Measurements from ENCODE around the gene TOX2.
A peak's percentile ranks its signal among the peaks of the same experiment; 100 is the strongest.

Gene TOX2

DNA sequence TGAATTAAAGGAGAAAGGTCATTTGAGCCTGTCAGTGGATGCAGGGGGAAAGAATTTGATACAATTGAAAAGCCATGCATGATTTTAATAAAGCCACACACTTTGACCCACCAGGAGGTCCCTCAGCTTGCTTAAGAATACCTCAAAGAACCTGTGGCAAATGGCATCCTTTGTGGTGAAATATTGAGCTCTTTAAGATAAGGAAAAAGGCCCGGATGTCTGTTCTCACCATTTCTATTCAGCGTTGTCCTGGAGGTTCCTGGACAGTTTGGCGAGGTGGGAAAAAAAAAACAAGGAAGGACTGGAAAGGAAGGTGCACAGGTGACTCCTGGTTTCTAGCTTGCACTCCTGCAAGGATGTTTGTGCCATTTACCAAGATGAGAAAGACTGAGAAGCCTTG lies 91.0 kb downstream of the TOX2 start:
- DNase-seq = no peak

DNA sequence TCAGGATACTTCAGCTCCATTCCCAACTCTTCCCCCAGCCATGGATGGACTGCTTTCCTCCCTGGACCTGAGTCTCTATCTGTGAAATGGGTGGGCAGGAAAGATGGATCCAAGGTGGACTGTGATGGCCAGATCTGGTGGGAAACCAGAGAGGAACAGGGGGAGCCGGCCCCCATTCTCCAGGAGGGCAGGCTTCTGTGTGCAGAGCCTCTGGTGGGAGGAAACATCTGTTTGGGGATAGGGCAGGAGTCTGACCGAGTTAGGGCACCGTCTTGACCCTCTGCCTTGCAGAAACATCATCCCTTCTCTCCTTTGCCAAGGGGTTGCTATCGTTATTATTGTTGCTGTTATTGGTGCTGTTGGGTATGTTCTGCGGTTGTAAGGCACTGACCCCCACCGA lies 91.5 kb downstream of the TOX2 start:
- DNase-seq = no peak

DNA sequence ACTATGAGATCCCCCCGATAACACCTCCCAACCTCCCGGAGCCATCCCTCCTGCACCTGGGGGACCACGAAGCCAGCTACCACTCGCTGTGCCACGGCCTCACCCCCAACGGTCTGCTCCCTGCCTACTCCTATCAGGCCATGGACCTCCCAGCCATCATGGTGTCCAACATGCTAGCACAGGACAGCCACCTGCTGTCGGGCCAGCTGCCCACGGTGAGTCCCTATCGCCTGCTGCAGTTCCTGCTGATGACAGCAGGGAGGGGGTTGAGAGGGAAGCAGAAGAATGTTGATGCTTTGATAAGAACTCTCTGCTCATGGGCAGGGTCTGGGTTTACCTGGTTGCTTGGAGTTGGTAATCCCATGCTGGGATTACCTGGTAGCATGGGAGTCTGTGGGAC lies 91.9 kb downstream of the TOX2 start:
- DNase-seq = no peak

DNA sequence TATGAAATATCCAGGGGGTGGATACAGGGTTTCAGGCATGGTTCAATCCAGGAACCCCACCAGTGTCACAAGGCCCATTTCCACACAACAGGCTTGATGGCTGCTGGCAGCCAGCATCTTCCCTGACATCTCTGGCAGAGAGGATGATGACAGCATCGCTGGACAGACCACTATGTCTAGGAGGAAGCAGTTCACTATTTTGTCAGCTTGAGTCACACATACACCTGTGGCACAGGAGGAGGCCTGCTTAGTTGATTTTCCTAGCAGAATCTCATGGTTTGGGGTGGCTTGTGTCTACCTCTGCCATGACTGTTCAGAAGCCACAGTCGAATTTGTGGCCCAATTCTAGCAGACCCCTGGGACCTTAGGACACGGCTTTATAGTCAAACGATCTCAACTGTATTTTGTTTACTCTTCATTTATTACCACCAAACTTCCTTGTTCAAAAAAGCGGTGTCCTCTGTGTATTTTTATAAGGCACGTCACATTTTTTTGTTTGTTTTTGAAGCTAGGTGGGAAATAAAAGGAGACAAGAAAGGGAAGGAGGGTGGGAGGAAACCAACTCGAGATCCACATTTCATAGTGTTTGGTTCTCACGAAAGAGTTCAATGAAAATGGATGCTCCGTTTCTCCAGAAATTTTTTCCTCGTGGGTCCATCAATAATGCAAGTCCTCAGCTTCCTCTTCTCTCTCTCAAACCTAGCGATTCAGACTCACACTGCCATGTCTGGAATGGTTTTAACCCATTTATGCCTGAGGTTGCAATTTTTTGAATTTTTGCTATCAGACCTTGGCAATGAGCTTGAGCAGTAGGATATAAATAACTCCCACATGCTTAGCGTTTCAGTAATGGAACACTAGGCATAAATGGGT lies 94.4 kb downstream of the TOX2 start:
- DNase-seq = no peak

DNA sequence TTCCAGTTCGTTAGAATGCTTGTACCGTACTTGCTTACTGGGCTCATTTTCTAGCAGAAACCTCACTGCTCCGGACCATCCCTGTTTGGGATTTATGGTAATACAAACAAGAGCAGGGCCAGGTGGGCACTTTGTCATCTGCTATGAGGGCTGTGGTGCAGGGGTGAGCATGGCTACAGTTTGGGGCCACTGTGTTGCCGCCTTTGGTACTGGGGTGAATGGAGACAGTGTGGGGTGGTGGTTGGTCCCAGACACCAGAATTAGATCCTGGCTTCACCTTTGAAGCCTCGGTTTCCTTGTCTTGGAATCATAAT lies 95.0 kb downstream of the TOX2 start:
- DNase-seq = no peak

DNA sequence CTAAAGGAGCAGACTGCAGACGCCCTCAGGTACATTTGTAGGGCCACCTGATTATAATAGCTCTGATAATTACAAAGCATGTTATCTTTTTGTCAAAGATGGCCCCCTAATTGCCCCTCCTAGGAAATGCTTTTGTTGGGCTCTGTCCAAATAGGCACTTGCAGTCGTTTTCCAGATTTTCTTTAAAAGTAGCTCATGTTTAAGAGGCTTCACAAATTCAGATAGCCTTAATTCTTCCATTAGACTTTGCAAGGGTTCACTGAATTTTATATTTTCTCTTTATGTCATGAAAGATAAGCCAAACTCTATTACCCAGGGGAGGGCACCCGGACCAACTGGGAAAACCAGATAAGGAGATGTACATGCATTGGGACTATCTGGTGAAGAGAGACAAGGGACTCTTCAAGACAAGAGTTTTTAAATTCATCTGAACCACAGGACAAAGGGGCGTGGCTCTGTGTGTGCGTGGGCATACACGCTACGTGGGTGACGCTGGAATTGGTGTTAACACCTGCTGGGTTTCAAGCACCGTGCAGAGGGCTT lies 95.6 kb downstream of the TOX2 start:
- no peak for DNase-seq

DNA sequence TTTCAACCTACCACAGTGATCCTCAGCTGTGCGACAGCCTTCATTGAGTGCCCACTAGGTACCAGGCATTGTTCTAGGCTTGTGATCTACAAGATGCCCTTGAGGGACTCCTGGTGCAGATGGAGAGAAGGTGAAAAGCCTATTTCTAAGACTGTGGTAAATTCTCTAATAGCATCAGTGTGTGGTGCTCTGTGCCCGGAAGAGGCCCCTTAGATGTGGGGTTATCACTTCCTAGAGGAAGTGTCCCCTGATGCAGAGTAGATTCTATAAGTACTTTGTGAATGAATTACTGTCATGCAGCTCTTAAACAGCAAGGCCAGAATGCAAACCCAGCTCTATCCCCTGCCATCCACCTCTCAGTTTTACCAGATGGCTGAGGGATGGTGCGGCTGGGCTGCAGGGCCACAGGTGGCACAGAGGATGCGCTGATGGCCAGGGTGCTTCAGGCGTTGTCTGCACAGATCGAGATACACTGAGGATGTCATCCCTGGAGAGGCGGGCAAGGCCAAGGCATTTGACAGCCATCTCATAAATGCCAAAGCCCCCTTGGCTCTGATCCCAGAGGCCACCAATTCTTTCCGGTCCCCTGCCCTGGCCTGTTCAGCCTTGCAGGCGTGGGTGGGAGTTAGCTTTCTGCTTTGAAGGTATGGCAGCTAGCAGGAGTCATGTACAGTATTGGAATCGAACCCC lies 96.7 kb downstream of the TOX2 start:
- no peak for DNase-seq

DNA sequence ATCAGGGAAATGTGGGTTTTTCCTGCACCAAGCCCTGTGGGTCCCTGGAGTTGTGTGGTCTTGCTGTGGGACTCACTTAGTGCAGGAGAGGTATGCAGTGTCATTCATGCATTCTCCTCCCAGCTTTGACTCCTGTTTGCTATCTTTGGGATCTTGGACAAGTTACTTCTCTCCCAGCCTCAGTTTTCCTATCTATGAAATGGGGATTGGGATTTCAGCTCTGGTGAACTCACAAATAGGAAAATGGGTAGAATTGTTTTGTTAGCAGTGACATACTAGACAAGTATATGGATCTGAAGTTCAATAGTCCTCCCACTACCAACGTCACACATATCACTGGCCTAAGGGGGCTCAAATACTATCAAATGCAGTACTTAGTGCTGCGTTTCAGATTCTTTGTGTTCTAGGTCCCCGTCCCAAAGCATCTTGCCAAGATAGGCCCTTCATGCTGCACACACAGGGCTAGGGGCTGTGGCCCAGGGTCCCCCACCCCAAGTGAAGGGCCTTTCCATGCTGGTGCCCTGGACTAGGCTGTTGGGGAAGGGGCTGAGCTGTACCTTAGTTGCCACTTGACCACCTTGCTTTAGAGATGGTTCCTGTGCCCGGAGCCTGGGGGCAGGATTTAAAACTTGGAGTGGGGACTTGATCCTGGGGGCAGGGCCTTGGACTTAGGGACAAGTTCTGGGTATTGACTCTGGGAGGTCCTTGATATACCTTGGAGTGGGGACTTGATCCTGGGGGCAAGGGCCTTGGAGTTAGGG lies 98.0 kb downstream of the TOX2 start:
- no peak for DNase-seq

DNA sequence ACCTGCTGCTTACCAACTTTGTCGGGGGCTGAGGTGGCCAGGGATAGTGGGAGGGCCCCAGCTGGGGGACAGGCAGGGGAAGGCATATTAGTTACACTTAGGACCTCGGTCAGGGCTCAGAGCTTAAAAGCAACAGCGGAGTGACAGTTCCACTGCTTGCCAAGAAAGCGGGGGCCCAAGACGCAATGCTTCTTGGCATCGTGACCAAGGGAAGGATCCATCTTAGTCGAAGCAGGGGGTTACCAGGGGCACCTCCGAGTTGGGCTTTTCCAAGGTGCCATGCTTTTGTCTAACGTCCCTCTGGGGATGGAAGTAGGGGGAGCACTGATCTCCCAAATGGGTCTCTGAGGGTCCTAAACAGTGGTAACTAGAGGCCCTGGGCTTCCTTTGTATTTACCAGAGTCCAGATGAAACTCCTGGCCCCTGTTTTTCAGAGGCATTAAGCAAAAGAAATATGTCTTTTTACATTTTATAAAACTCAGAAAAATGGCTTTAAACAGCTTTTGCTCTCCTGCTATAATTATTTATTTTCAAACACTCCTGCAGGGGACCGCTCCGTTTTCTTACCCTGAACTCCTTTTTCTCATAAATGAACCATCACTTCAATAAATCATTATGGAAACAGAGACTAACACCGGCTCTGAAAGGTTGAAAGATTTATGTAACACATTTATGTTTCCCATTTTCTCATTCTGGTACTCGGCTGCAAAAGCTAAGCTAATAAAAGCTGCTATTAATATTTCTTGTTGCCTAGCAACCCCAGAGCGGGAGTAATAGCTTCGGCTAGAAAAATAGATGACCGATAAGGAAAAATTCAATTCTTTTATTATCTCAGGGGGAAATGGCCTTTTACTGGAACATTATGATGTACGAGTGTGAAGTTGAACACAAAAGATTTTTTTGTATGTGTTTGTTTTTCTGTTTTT lies 100.4 kb downstream of the TOX2 start:
- DNase-seq = no peak

DNA sequence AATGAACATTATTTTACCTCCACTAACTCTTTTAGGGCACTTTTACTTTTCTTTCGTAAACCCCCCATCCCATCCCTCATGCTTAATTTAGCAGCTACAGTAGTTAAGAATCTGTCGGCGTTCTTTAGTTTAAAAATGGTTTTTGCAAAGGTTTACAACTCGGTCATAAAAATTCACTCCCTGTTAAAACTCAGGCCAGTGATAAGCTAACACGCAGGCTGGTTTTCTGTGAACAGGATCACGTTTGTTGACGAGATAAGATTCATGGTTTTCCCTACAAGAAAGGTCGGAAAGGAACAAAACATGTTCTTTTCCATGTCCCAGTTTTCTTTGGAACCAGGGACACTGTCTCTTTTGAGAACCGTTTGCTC lies 101.1 kb downstream of the TOX2 start:
- no peak for DNase-seq

DNA sequence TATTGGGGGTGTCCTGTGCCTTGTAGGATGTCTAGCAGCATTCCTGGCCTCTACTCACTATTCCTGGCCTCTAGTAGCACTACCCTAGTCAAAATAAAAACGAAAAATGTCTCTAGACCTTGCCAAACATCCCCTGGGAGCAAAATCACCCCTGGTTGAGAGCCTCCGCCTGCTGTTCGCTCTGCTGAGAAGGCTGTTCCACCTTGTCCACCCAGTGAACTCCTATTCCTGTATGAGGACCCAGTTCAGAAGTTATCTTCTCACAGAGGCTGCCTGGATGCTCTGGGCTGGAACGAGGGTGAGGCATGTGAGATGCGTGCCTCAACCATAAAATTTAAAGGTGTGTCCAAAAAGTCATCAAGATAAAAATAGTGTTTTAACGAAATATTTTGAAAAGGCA lies 101.9 kb downstream of the TOX2 start:
- DNase-seq = no peak

DNA sequence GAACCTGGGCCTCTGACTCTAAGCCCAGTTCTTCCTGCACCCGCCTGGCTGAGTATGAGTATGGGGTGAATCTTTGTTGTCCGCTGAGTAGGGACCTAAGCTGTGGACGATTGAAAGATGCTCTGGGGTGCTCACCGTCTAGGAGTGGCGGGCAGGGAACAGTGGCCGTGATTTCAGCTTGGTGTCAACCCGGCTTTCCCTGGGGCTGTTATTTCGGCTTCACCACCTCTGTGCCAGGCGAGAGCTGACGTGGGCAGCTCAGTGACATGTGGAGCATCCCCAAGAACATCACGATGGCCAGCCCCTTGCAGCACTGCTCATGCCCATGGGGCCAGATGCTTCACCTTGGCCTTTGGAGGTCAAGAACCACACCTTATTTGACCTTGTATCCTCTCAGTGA lies 102.6 kb downstream of the TOX2 start:
- DNase-seq = no peak

DNA sequence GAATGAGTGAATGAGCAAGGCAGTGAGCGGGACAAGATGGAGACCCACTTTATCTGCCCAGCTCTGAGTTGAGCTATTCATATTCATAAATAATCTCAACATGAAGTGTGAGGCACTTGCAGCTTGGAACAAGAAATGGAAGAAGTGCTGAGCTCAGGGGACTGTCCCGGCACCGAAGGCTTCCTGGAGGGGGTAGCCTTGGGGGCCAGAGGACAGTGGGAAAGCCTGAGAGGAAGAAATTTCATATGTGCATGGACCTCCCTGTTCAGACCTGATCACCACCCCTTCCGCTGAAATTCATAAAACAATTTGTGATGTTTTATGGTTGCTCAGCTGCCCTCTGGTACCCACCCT lies 103.2 kb downstream of the TOX2 start:
- DNase-seq = no peak

DNA sequence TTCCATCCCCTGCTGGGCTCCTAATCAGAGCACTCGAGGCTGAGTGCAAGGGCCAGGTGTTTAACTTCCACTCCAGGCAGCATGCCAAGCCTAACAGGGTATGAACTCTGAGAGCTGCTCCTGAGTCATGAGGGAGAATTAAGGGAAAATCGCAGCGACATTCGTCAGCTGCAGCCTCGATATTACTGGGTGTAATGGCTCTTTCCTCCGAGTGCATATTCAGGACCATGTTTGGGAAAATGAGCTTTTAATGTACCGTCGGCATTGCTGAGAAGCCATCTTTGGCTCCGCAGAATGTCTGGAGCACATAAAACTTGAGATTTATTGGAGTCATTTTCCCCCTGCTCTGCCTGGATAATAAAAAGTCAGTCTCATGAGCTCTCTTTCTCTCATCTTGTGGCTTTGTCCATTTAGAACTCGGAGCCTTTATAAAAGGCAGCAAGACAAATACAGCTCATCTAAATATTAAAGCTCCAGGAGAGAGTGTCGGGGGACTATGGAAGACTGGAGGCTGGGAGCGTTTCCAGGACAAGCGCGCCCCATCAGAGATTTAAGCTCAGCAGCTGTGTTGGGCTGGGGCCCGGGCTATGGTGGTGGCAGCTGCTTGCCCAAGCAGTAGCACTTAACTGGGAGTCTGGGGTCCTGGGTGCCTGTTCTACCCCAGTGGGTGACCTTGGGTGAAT lies 103.7 kb downstream of the TOX2 start:
- peak; percentile 91 for DNase-seq

DNA sequence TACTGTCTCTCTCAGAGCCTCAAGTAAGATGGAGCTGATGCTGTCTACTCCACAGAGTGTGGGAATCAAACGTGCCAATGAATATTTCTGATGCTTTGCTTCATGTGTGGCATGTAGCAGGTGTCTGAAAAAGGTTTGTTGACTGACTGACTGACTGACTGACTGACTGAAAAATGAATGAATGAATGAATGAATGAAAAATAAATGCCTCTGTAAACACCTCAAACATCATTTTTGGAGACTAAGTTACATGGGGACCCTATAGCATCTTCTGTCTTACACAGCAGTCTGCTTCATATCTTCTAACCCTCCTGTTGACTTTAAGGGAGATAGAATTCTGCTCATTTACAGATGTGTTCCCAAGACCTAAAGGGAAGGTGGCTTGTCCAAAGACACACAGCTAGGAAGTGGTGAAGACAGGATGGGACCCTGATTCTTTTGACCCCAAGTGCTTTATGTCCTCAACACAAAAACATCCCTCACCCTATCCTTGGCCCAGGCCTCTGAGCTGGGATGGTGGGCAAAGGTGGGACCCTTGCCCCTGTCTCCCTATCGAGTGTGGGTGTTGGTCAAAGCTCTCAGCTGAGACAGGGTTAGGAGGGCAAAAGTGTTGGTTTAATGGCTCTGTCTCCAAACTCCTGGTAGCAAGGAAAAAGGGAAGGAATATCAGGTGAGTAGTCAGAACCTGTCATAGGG lies 104.4 kb downstream of the TOX2 start:
- no peak for DNase-seq

DNA sequence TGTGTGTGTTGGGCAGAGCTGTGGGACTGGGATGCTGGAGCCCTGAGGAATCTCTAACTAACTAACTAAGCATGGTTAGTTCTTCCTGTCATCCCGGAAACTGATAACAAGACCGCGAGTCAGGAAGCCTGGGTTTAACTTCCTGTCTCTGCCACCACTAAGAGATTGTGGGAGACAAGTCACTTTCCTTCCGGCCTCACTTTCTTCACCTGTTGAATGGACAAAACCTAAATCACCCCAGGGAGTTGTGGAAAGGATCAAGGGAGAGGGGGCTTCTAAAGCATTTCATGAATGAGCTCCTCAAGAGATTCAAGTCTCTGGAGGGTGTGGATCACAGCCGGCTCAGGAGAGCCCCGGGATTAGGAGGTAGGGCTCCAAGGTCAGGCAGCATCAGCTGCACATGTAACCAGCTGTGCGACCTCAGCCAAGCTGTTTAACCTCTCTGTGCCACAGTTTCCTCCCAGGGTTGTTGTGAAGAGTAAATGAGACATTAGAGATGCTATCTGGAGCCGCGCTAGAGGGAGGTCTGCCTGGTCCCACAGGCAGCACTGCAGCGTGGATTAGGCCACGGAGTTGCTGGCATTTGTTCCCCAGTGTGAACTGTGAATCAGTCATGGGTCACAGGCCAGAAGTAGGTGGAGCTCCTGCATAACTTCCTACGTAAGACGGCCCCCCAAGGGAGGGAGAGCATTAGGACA lies 105.1 kb downstream of the TOX2 start:
- no peak for DNase-seq

DNA sequence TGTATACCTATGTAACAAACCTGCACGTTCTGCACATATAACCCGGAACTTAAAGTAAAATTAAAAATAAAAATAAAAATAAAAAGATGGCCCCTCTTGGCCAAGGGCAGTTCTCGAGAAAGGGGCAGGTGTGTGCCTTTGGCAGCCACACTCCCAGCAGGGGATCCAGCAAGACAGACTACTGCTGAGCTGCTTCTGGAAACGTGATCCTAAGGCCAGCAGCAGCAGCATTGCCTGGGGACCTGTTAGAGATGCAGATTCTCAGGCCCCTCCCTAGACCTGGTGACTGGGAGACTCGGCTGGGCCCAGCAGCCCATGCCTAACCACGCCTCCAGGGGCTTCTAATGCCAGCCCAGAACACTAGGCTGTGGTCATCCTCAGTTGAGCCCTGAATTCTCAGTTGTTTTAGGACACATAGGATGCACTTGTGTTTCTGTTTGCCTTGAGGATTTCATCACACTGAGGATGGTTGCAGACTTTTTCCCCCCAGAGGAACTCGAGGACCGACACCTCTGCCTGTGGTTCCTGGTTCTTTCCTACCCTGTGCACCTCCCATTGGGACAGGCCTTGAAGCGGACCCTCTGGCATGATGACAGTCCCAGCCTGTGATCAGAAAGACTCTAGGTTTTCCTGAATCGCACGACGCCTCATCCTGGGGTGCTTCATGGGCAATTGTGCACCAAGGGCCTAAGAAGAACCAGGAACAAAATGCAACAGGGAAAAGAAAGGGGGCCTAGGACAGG lies 105.9 kb downstream of the TOX2 start:
- peak; percentile 41 for DNase-seq

DNA sequence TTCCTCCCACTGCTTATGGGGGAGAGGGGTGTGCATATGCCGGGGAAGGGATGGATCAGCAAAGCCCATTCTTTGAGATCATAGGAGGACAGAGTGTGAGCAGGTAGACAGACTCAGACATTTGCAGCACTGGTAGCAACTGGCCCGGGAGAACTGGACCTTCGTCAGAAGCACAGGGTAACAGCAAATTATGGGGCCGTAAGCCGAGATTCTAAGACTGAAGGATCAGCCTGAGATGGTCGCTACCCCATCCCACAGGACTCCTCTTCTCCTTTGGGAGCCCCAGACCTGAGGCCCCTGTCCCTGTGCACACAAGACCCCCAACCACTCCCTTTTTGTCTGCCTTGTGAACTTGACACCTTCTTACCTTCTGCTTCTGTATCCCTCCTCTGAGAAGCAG lies 106.5 kb downstream of the TOX2 start:
- no peak for DNase-seq

DNA sequence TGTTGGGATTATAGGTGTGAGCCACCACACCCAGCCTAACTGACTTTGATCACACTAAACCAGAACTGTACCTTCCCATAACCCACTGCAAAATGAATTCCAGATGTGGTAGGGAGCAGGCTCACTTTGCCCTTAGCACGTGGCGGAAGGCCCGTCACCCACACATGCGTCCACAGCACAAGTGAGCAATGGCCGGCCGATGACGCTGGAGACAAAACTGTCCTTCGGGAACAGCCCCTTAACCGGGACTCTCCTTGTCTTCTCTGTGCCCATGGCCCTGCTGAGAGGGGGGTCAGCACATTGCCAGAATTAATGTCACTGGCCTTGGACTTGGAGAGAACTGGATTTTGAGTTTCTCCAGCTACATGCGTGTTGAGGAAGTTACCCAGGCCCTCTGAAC lies 107.2 kb downstream of the TOX2 start:
- DNase-seq = no peak

DNA sequence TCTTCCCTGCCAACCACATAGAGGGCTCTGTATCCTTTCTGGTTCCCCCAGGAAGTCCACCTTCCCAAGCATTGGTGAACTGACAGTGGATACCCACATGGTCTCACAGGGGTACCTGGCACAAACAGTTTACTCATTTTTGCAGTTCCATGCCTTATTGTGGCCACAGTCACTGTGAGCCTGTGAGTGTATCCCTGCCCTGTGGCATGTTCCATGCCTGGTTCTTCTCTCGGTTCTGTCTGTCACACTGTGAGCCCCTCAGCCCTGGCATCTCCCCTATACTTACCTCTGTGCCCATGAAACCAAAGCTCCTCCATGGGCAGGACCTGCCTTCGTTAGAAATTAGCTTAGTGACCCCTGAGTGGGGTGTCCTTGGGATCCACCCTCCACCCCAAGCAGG lies 107.8 kb downstream of the TOX2 start:
- no peak for DNase-seq

All from NCI-H146 (cell line).